GM18873 (cell line): ENCODE results near the gene HIPK3.
A peak's percentile ranks its signal among the peaks of the same experiment; 100 is the strongest.
"Not testable (repeated sequence)": the region's sequence is repeated elsewhere in the genome, so short reads cannot be mapped to it uniquely, and the experiment has no call there.

ENCODE experiments used
- ATAC-seq: cut with Tn5 transposase; IDR thresholded peaks from one replicate; pipeline ENCODE4 v1.9.1; 2021; ENCODE audit warnings: mild to moderate bottlenecking, moderate library complexity, moderate number of reproducible peaks; ENCODE audit not compliant: unreplicated experiment, low FRiP score

Gene HIPK3

DNA sequence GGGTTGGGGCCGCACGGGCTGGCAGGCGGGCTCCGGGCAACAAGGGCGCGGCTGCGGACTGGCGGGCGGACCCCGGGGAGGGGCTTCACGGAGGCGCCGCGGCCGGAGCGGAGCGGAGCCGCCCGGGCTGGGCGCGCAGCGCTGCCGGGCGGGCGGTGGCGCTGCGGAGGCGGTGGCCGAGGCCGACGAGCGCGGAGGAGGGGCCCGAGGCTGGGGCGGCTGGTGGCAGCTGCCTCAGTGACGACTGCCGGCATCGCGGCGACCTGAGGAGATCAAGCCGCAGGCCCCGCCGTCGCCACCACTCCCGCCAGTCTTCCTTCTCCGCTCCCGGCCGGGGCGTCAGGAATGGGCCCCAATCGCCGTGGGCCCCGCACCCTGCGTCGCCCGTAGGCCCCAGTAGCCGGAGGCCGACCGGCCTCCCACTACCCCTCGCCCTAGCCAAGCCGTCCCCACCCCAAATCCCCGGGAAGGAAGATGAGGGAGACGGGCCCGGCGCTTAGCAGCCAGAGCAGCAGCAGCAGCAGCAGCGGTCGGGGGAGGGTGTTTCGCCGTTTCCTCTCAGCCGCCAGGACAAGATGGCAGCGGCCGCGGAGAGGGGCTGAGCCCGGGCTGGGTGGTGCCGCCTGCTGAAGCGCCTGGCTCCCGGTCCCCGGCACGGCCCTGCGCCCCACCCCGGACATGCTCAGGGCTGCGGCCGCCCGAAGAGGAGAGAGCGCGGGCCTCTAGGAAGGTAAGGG is at the start of gene HIPK3:
Gene HIPK3, plus strand, starts transcription at position 222 of the 737 bp plus-strand sequence.
- ATAC-seq = peak; percentile 61

DNA sequence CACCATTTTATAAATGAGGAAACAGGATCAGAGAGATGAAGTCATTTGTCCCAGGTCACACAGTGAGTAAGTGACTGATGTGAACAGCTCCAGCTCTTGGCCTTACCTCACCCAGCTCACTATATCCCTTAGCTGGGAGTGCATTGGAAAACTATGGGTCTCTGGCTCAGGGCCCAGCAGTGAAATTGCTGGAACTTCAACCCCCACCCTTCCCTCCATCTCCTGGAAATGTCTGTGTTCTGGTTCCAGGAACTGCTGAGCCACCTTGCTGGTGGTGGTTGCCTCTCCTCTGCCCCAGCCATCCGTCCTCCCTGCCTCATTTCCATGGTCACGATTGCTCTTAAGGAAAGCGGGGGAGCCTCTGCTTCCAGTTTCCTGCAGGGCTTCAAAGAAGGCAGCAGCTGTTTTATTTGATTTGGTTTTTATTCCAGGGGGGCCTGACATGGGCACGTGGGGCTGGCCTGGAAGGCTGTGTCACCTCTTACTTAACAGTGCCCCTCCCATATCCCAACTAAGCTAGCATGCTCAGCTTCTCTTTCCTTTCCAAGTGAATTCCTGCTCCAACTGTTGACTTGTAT is 49.7 kb upstream of the HIPK3 start:
- no peak for ATAC-seq

DNA sequence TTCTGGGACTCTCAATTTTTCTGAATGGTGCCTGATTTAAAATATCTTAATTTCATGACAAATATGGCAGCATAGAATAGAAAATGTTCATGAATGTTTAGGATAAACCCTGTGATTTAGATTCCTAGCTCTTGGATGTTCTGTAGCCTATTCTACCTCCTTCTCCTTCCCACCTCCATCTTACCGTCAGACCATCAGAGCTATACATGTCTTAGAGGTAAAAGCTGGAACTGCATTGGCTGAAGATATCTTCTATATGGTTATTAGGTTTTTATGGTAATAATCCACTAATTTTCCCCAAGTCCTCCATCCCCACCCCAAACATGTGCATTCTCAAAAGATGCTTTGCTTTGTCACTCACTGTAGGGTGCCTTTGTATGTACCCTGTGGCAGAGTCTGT is 49.0 kb upstream of the HIPK3 start:
- no peak for ATAC-seq

DNA sequence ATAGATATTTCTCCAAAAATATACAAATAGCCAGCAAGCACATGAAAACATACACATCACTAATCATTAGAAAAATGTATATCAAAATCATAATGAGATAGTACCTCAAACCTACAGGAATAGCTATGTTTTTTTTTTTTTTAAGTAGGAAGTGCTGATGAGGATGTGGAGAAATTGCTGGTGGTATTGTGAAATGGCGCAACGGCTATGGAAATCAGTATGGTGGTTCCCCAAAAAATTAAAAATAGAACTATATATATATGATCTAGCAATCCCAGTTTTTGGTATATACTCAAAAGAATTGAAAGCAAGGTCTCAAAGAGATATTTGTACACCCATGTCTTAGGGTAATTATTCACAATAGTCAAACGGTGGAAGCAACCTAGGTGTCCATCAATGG is 46.0 kb upstream of the HIPK3 start:
- no peak for ATAC-seq

DNA sequence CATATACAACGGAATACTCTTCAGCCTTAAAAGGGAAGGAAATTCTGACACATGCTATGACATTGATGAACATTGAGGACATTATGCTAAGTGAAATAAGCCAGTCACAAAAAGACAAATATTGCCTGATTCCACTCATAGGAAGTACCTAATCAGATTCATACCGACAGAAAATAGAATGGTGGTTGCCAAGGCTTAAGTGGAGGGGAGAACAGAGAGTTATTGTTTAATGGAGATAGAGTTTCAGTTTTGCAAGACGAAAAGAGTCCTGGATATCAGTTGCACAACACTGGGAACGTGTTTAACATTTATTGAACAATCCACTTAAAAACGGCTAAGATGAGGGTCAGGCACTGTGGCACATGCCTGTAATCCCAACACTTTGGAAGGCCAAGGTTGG is 45.6 kb upstream of the HIPK3 start:
- ATAC-seq = no peak

DNA sequence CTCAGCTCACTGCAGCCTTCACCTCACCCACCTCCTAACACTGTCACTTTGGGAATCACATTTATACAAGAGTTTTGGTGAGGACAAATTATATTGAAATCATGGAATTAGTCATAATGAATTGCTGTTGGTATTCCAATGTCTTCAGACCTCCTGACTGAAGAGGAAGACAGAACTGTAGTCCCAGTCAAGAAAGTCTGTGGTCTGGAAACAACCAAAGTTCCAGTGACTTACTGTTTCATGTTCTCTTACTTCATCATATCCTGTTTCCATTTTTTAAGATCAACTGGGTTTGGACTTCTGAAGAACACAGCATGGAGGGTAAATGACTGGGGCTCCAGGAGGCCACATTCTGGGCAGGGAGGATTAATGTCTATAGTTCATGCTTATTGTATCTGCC is 43.0 kb upstream of the HIPK3 start:
- no peak for ATAC-seq

DNA sequence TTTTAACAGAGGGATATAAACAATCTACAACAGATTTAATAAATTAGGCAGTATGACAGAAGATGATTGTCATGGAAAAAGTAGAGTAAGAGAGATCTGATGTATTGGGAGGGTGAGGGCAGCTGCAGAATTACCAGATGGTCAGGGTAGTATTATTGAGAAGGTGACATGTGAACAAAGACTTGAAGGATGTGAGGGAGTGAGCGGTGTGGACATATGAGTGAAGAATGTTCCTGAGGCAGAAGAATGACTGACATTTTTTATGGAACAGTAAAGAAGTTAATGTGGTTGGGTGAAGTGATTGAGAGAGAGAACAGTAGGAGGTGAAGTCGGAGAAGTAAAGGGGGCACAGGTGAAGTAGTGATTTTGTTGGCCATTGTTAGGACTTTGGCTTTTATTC is 42.4 kb upstream of the HIPK3 start:
- no peak for ATAC-seq

DNA sequence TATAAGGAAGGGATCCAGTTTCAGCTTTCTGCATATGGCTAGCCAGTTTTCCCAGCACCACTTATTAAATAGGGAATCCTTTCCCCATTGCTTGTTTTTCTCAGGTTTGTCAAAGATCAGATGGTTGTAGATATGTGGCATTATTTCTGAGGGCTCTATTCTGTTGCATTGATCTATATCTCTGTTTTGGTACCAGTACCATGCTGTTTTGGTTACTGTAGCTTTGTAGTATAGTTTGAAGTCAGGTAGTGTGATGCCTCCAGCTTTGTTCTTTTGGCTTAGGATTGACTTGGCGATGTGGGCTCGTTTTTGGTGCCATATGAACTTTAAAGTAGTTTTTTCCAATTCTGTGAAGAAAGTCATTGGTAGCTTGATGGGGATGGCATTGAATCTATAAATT is 40.5 kb upstream of the HIPK3 start:
- not testable (repeated sequence) for ATAC-seq

DNA sequence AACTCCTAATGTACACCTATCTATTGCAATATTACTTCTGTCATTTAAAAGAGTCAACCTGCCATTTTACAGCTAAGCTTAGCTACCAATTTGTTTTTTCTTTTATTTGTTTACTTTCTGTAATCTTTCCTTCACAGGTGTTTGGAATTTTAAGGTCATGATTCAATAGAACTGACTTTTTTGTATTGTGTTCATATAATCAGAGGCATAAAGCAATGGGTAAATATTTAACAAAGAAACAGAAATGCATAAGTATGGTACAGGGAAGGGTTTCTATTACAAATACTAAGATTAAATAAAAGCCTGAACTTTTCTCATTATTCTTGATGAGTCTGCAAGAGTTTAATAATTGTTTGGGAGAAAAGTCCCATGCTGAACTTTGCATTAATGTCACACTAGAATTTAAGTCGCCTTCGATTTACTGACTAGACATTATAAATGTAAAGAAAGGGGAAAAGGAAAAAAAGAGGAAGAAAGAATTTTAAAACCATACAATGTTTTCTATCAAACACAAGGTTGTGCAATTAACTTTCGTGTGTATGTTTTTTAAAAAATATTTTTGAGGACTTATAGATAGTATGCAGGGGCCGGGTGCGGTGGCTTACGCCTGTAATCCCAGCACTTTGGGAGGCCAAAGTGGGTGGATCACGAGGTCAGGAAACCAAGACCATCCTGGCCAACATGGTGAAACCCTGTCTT is 35.0 kb upstream of the HIPK3 start:
- ATAC-seq = no peak

DNA sequence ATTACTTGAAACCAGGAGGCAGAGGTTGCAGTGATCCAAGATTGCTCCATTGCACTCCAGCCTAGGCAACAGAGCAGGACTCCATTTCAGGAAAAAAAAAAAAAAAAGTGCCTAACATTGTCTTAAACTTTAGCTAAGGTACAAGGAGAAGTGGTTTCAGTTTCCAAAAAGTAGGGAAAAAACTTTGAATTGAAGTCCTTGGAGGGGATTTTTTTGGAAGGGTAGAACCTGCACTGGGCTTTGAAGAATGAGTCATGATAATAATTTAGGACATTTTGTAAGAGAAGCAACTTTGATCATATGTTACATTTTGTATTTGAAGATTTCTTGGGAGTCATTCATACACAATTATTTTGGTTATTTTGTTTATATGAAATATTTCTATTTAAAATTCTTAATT is 31.8 kb upstream of the HIPK3 start:
- no peak for ATAC-seq

DNA sequence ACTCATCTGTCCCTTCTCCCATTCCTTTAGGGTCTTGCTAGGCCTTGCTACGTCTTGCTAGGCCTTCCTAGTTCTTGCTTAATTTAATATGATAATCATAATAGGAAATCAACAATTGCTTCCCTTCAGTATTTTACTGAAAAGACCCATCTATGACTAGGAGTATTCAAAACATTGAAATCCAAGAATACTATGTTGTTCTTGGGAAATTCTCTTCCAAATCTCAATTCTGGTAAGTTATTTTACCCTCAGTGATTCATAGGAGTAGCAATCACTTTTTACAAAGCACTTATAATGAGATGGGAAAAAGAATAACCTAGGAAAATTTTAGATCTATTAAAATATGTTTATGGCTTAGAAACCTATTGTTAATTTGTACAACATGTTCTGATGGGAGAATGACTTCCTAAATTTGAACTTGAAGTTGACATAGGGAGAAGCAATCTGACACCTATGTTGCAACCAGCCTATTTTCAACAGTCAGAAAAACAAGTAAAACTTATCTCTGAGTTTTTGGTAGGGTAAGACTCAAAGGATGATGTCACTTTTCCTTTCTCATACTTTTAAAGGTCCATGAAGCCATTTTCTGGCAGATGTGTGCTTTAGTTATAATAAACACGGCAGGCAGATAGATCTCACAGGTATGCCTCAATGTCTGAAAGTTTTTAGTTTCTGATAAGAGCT is 29.5 kb upstream of the HIPK3 start:
- no peak for ATAC-seq

DNA sequence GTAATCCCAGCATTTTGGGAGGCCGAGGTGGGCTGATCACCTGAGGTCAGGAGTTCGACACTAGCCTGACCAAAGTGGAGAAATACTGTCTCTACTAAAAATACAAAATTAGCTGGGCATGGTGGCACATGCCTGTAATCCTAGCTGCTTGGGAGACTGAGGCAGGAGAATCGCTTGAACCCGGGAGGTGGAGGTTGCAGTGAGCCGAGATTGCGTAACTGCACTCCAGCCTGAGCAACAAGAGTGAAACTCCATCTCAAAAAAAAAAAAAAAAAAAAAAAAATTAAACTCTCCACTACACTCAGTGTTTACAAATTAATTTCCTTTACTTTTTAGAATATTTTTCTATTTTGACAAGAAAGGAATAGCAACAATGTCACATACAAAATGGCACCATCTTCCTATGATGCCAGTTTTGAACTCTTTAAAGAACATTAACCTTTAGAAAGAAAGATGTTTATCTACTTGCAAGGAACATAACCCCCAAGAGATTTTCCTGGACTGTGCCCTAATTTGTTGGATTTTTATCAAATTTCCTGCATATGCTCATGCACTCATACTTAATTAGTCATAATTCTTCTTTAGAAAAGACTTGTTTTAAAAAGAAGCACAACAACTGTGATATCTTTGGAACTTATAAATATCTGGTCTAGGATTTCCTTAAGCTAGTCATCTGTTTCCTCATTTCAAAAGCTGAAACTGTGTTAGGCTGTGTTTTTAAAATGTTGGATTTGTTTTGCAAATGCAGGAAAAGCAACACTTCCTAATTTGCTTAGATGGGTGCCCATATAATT is 22.6 kb upstream of the HIPK3 start:
- no peak for ATAC-seq

DNA sequence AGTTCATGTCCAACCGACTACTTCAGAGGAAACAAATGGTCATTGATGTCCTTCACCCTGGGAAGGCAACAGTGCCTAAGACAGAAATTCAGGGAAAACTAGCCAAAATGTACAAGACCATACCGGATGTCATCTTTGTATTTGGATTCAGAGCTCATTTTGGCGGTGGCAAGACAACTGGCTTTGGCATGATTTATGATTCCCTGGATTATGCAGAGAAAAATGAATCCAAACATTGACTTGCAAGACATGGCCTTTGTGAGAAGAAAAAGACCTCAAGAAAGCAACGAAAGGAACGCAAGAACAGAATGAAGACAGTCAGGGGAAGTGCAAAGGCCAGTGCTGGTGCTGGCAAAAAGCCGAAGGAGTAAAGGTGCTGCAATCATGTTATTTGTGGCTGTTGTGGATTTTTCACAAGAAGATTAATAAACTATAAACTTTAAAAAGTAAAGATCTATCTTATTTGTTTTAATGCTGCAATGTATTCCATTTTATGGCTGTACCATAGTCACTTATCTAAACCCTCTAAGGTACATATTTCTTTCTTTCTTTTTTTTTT is 20.1 kb upstream of the HIPK3 start:
- ATAC-seq = no peak

DNA sequence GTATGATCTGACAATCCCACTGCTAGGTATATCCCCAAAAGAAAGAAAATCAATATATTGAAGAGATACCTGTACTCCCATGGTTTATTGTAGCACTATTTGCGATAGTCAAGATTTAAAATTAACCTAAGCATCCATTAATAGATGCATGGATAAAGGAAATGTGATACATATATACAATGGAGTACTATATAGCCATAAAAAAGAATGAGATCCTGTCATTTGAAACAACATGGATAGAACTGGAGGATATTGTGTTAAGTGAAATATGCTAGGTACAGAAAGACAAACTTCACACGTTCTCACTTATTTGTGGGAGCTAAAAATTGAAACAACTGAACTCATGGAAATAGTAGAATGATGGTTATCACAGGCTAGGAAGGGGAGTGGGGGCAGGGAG is 14.6 kb upstream of the HIPK3 start:
- no peak for ATAC-seq

DNA sequence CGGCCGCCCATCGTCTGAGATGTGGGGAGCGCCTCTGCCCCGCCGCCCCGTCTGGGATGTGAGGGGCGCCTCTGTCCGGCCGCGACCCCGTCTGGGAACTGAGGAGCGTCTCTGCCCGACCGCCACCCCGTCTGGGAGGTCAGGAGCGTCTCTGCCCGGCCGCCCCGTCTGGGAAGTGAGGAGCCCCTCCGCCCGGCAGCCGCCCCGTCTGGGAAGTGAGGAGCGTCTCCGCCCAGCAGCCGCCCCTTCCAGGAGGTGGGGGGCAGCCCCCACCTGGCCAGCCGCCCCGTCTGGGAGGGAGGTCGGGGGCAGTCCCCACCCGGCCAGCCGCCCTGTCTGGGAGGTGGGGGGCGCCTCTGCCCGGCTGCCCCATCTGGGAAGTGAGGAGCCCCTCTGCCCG is 13.5 kb upstream of the HIPK3 start:
- ATAC-seq = not testable (repeated sequence)

DNA sequence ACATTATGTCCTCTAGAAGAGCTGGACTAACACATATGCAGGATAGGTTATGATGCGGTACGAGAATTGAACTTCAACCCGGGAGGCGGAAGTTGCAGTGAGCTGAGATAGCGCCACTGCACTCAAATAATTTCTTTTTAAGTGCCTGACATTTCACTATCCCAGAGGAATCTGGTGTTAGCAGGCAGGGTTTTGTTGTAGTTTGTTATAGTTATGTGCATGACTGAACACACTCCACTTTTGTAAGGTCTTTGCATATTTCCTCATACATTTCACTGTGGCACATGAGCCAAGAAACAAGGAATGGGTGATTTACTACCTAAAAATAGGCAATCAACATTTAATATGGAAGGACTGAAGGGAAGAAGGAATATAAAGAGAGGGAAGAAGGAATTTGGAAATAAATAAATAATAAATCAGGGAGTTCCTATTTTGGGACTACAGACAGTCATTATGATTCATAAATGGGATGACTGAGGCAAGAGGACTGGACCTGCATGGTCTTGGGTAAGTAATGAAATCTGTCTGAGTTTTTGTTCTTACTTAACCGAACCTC is 8.7 kb upstream of the HIPK3 start:
- ATAC-seq = no peak

DNA sequence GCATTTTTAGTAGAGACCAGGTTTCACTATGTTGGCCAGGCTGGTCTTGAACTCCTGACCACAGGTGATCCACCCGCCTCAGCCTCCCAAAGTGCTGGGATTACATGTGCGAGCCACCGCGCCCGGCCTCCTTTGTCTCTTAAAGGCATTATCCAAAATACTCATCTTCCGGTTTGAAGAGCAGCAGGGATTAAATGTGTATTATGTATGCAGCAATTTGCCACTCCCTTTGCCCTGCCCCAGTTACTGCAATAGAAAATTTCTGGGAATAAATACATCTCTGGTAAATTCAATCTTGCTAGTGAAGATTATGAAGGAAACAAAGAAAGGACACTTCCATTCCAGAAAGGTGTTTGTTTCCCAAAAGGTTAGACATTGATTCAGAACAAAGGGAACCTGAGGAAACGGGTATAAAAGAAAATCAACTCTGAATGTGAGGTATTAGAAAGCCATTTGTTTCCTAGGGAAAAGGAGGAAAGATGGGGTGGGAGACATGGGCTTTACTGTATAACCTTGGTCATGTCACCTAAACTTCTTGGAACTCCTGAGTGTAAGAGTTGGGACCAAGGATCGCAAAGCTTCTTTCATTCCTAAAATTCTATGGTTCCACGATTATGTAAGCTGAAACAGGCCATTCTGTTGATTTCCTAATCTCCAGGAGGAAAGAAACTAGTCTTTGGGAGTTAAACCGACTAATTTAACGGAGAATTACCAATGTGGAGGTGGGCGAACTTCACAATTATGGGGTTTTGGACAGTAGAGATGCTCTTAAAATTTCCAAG is 959 bp upstream of the HIPK3 start:
- ATAC-seq = no peak

DNA sequence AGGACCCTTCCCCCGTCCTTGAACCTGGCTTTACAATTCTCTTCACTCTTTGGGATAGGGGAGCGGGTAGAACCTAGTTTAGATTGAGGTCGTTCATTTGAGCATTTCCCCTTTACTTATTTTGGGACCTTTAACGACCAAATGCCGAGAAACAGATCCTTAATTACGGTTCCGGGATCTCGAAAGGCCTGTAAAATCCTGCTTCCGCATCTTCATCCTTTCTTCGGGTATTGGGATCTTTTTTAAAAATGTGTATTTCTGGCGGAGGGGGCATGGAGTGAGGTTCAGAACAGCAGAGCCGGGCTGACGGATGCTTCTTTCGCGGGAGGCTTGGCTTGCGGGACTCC is 395 bp upstream of the HIPK3 start:
- ATAC-seq = no peak

DNA sequence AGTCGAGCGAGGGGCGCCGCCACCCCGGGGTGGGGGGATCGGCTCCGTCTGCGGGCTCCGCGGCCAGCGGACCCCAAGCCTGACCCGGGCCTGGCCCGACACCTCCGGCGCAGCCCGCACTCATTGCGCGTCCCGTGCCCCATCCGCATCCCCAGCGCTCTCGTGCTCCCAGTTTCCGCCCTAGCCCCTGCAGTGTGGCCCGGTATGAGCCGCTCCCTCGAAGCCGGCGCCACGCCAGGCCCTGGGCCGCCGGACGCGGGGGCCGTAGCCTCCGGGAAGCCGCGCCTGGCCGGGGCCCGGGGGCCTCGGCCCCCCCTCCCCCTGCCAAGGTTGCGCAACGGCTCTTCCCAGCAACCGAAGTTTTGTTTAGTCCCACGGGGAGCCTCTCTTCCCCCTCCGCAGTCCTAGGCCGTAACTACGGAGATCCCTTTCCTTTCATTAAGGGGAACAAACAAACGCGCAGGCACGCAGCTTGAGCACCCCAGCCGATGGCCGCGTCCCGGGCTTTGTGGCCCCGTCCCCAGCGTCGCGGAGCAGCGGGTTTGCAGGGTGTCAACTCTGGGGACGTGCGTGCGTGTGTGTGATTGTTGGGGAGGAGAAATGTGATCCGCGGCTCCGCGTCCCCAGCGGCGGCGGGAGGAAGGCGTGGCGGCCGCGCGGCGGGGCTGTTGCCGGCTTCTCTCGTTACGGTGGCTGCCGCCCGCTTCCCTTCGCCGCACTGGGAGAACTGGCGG is 883 bp downstream of the HIPK3 start:
- peak; percentile 29 for ATAC-seq
